Fibroblast of skin of scalp (primary cell): ENCODE measurements around the gene GPR180. TPM values are rescaled to one million over a fixed set of nuclear protein-coding genes. Genes with fewer than 3 reads are reported as not detected.

ENCODE experiments used
- DNase-seq: peaks from one replicate; pipeline ENCODE4 v3.0.0-alpha.2; 2013
- polyA plus RNA-seq, 2 experiments: library from polyadenylated mRNA; unstranded; fragments of 120-200 nt; gene quantifications; one replicate each; pipeline ENCODE4 v1.2.1, GENCODE V29; 2013; ENCODE audit not compliant: insufficient read length in 2 of 2

Gene GPR180
- 8.1 TPM for polyA plus RNA-seq (2013, experiment 1 of 2; ENCODE audit: insufficient read length)
- 8.9 TPM for polyA plus RNA-seq (2013, experiment 2 of 2; ENCODE audit: insufficient read length)

DNA sequence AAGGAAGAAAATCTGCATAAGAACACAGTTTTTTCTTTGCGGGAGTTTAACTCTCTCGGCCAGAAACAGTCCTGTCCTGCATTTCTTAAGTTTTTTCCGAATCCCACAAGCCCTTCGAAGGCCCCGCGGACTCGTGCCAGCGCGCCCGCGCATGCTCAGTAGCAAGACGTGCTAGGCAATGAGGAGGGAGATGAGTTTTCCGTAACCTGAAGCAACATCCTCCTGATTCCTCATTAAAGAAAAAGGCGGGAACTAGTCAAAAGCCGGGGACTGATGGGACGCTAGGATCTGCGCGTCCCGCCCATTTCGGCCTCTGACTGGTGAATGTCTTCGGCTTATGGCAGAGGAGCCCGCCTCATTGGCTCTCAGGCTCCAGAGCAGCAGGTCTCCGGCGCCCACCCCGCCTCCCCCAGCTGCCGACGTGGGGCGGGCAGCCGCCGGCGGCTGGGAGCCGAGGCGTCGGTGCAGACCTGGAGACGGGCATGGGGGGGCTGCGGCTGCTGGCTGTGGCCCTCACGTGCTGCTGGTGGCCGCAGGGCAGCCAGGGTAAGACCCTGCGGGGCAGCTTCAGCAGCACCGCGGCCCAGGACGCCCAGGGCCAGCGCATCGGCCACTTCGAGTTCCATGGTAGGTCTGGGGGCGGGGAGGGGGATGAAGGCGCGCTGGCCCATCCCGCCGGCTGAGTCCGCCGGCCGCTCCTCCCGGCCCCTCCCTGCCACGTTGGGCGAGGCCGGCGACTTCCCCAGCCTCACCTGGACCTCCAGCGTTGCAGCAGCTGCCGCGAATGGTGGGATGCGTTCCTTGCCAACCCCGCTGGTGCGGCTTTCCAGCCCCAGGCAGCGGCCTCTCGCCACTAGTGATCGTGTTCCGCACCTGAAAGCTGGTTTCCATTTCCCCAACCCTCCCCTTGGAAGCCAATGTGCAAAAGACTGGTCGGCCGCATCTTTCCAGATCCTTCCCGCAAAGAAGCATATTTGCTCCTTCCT, at the start of gene GPR180:
TSS of gene GPR180 (plus strand) at position 412 of the 986 bp plus-strand sequence. CDS start at position 483, 71 bp downstream.
- peak; percentile 100 for DNase-seq

DNA sequence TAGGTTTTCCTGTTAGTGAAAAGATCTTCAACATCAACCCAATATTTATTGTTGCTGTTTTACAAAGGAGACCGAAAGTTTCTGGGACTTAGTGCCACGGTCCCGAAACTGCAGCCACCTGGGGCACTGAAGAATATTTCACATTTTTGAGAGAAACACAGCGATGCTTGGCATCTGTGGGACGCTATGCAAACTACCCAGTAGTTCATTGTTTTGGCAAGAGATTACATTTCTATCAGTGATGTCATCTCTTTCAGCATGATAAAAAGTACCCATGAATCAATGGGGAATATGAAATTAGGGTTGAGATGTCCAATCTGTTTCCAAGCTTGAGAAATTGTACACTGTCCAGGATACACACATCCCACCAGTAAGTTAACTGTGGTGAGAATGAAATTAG, 49.6 kb upstream of the GPR180 start:
- DNase-seq: peak; percentile 3

GRCh38 chr13:94553766-94554165, 47.9 kb upstream of the GPR180 start:
- no peak for DNase-seq

DNA sequence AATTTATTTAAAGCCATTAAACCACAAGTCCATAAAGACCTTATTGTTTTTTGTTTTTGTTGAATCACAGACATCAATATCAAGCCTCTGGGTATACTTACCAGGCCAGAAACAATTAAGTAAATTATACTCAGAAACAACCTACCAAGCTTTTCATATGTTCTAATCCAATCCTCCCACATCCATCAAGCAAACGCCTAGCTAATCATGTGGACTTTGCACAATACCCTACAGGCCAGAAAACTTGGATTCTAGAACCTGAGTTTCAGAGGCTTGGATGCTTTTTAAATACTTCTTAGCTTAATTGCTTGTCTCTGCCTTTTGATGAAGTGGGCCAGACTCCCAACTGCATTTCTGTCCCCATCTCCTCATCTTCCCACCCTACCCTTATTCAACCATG, 45.6 kb upstream of the GPR180 start:
- no peak for DNase-seq

GRCh38 chr13:94556621-94557020, 45.0 kb upstream of the GPR180 start:
- no peak for DNase-seq

GRCh38 chr13:94557684-94558235, 43.9 kb upstream of the GPR180 start:
- DNase-seq: peak; percentile 11

- DNase-seq: no peak
Observed at GRCh38 chr13:94558716-94559115, 42.9 kb upstream of the GPR180 start.

DNA sequence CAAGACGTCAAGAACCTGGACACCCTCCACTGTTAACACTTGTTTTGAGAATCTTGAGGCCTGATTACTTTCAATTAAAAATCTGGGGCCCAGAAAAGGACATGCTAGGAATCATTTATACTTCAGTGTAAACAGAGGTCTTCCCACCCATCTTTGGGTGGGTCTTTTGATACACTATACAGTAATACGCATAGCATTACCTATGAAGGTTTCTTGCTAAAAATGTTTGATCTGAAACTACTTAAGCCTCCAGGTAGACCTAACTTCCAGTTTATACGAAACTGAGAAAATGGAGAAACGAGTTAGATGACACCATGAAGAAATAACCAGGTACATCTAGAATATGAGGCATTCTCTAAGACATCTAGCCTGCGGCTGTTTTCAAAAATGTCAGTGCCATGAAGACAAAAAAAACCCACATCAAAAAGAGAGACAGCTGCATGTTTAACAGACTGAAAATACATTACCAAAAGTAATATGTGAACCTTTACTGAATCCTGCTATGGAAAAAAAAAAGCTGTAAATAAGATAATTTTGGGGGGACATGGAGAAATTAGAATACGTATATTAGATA, 42.3 kb upstream of the GPR180 start:
- no peak for DNase-seq

DNA sequence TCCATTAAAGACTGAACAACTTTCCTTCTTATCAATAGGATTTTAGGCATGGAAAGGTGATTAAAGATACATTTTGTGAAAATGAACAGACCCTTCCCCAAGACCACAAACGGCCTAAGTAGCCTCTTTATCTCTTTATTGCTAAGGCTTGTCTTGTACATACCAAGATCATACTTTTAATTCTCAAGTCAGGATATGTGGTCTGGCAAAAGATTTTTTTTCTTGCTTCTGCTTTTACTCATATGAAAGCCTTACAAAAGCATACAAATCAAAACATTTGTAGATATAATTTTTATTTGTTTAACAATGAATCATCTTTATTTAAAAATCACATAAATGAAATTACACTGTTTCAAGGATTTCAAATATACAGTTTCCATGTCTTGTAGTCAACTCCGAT, 41.5 kb upstream of the GPR180 start:
- DNase-seq: no peak

GRCh38 chr13:94561126-94561525, 40.5 kb upstream of the GPR180 start:
- no peak for DNase-seq

- no peak for DNase-seq
Observed at GRCh38 chr13:94567581-94567980, 34.1 kb upstream of the GPR180 start.

GRCh38 chr13:94568443-94568842, 33.2 kb upstream of the GPR180 start:
- no peak for DNase-seq

DNA sequence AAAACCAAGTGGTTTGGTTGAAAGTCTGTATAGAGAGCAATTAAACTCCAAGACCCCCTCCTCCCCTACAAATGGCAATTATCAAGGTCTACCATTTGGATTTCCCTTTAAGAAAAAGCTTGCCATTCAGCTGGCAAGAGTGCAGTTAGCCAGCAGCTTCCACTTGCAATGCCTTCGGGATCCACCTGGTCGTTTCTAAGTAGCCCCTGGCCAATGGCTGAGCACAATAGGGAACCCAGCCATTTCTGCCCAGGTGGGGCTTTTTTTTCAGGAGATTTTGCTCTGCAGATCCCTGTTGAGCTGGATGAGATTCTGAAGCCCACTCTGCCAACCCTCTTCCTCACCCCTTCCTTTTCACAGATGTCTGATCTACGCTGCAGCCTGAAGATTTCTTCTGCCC, 32.0 kb upstream of the GPR180 start:
- no peak for DNase-seq

DNA sequence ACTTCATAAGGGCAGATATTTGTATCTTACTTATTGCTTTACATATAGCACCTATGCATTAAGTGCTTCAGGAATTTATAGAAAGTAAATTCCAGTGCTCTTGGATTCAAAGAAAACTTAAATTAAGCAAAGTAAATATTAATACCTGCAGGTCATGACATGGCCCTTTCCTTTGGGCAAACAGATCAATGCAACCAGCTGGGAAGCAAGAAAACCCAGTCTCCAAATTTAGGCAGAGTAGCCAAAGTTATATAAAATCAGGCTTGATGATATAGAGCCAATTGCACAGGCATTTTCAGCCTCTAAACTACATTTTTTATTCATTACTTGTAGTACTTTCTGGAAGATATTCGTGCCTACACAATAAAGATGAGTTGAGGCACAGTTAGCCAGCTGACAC, 22.6 kb upstream of the GPR180 start:
- DNase-seq: no peak

- DNase-seq: no peak
Observed at GRCh38 chr13:94583926-94584325, 17.7 kb upstream of the GPR180 start.

- no peak for DNase-seq
Observed at GRCh38 chr13:94585543-94586101, 16.0 kb upstream of the GPR180 start.

DNA sequence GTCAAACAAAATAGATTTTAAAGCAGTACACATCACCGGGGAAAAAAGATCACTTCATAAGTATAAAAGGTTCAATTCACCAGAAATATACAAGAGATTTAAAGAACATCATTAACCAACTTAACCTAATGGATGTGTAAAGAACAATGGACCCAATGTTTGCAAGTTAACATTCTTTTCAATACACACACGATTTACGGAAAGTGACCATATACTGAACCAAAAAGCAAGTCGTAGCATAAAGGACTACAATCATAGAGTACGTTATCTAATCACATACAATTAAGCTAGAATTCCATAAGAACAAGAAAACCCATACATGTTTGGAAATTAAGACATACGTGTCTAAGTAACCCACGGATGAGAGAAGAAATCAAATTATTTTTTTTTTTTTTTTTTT, 15.3 kb upstream of the GPR180 start:
- no peak for DNase-seq

DNA sequence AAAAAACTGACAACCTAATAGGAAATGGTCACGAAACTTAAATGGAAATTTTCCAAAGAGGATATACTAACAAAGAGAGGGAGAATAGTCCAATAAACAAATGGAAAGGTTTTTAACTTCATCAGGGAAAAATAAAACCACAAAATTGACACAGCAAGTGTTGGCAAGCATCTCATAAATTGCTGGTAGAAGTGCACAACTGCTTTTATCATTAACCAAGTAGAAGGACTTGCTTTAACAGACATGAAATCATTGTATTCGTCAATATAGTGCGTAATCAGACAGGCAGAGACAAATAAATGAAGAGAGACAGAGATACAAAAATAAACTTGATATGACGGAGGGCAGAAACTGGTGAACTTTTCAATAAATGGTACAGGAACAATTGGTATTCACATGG, 13.1 kb upstream of the GPR180 start:
- no peak for DNase-seq

GRCh38 chr13:94590744-94591143, 10.9 kb upstream of the GPR180 start:
- no peak for DNase-seq

DNA sequence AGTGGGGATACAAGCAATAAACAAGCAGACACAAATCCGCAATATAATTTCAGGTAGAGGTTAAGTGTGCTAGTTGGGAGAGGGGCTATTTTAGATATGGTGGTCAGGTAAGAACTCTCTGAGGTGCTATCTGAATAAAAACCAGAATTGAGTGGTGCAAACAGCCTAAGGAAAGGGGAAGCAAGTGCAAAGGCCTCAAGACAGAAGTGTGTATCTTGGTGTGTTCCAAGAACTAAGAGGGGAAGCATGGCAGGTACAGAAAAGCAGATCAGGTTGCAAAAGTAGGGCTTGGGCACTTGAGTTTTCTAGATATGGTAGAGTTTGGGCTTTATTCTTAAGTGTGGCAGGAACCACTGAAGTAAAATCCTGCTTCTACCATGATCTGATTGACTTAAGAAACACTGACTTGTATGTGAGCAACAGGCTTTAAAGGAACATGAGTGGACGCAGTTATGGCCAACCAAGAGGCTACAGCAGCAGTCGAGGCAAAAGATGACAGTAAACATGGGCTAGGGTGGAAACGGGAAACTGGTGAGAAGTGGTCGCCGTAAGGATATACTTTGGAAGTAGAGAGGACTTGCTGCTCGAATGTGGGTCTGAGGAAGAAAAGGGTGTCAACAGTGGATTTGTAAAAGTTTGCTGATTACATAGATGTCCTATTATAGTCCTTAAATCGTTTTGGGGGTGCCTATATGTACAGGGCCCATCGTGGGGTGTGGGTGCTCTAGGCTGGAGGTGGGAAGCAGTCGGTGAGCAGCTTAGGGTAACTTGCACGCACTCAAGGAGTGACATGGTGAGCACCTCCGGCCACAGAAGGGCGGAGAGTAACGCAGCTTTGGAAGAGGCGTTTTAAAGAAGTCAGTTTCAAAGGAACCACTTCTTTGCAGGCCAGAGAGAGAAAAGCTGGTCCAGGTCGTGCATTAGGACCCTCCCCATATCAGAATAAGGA, 6.4 kb upstream of the GPR180 start:
- no peak for DNase-seq

DNA sequence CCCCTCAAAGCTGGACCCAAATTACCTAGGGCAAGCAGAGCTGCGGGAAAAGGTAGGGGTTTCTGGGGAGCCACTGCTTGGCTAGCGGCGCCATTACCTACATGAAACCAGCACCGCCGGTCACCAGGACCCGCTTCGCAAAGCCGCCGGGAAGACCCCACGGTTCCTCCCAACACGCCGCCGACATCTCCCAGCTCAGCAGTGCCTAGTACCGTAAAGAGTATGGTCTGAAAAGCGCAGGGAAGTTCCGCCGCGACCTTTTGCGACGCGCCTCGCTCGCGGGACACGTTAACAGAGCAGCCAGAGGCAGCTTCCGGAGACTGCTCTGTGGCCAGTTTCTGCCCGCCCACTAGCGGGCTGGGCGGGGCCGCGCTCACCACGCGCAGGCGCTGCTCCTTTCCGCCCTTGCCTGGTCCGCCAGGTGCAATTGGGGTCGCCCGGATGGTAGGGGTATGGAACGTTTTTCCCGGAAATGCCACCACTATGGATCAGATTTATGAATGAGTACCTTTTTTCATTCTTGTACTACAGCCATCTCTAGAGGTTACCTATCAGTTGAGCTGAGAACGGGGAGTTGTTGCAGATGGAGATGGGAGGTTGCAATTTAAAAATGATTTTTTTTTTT, 5.6 kb upstream of the GPR180 start, which contains the start of gene TGDS:
TSS of gene TGDS (minus strand) at position 203 of the 625 bp plus-strand sequence. CDS start at position 187, 16 bp downstream.
- peak; percentile 94 for DNase-seq
